Gastroesophageal sphincter (tissue), 3 donors: ENCODE results near the gene TRNP1.

Experiments
- EP300 ChIP-seq: sonication (generic); formaldehyde crosslinking; IDR thresholded peaks from one replicate; pipeline ENCODE4 v1.6.1; 2017; ENCODE audit warnings: antibody characterized with exemption, mild to moderate bottlenecking
- POLR2A ChIP-seq, 2 donors: fragments of 450-650 bp; IDR thresholded peaks; one replicate each; pipeline ENCODE4 v1.6.1; 2017; ENCODE audit warnings: antibody characterized with exemption in 2 of 2, mild to moderate bottlenecking in 2 of 2, moderate library complexity in 1 of 2
- POLR2AphosphoS5 ChIP-seq: sonication (generic); formaldehyde crosslinking; IDR thresholded peaks from one replicate; pipeline ENCODE4 v1.6.1; 2017; ENCODE audit warnings: antibody characterized with exemption
- TF ChIP-seq, protein P1 (sequence below), 4 experiments: fragments of 200-600 bp in 2 of 4; fragments of 450-650 bp in 2 of 4; sonication (generic) in 1 of 4; IDR thresholded peaks; one replicate each; pipeline ENCODE4 v1.5.1; 2017 to 2019; ENCODE audit warnings: antibody characterized with exemption in 4 of 4, mild to moderate bottlenecking in 2 of 4, moderate library complexity in 2 of 4

DNA sequence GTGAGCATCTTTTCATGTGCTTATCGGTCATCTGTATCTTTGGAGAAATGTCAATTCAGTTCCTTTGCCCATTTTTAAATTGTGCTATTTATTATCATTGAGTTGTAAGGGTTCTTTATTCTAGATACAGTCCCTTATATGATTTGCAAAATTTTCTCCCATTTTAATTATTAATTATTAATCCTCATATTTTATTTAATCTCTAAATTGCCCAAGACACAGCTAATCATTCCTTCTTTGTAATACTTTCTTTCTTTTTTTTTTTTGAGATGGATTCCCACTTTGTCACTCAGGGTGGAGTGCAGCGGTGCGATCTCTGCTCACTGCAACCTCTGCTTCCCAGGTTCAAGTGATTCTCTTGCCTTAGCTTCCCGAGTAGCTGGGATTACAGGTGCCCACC lies 32.2 kb downstream of the TRNP1 start:
- TF ChIP-seq, protein P1, sequence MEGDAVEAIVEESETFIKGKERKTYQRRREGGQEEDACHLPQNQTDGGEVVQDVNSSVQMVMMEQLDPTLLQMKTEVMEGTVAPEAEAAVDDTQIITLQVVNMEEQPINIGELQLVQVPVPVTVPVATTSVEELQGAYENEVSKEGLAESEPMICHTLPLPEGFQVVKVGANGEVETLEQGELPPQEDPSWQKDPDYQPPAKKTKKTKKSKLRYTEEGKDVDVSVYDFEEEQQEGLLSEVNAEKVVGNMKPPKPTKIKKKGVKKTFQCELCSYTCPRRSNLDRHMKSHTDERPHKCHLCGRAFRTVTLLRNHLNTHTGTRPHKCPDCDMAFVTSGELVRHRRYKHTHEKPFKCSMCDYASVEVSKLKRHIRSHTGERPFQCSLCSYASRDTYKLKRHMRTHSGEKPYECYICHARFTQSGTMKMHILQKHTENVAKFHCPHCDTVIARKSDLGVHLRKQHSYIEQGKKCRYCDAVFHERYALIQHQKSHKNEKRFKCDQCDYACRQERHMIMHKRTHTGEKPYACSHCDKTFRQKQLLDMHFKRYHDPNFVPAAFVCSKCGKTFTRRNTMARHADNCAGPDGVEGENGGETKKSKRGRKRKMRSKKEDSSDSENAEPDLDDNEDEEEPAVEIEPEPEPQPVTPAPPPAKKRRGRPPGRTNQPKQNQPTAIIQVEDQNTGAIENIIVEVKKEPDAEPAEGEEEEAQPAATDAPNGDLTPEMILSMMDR (IDR thresholded peaks at IDR 0.05): no peak
- TF ChIP-seq POLR2A (IDR thresholded peaks at IDR 0.05) (no peak), EP300 (no peak), POLR2AphosphoS5 (no peak)
